Urothelium cell line (cell line): Measurements from ENCODE around the gene PANK2.
A peak's percentile ranks its signal among the peaks of the same experiment; 100 is the strongest.
"Not testable (repeated sequence)": the region's sequence is repeated elsewhere in the genome, so short reads cannot be mapped to it uniquely, and the experiment has no call there.

Source experiments
- DNase-seq: peaks from one replicate; pipeline ENCODE4 v3.0.0; 2011; ENCODE audit warnings: low spot score, mixed read lengths
- FAIRE-seq: peaks from 2 replicates; lab custom pipeline; 2011; peaks lifted over from hg19 to GRCh38; lab: Jason Lieb, UNC

The PANK2 gene

GRCh38 chr20:3888622-3889488 is at the start of gene PANK2:
Gene PANK2 (plus strand): TSS chr20:3889387.
- FAIRE-seq (peak; percentile 87), DNase-seq (peak; percentile 98)

DNA sequence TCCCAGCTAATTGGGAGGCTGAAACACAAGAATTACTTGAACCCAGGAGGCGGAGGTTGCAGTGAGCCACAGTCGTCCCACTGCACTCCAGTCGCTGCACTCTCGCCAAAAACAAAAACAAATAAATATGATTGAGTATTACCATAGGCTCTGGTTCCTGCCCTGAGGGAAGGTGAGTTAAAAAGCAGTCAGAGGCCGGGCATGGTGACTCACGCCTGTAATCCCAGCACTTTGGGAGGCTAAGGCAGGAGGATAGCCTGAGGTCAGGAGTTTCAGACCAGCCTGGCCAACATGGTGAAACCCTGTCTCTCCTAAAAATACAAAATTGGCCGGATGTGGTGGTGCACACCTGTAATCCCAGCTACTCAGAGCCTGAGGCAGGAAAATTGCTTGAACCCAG is 49.0 kb upstream of the PANK2 start:
- not testable (repeated sequence) for FAIRE-seq, DNase-seq

DNA sequence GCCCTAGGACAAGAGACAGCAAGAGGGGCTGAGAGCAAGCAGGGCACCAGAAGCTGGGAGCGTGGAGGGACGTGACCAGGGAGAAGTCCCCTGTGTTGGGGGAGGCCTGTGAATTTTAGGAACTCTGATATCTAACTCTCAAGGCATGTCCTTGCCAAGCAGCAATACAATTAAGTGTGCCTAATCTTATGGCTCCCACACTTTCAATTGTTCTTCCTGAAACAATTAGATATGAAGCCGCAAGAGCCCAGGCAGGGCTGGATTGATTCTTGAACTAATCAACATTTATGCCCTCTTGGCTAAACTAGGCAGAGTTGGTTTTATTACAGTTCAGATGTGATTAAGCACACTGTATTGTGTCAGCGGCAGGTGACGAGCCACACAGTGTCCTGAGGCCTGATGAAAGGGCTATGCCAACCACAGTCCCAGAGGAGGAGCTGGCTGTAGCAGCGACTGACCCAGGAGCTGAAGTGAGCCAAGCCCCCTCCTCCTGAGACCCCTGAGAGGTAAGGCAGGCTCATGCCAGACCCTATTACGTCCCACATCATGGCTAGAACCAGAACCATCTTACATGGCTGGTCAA is 46.7 kb upstream of the PANK2 start:
- no peak for DNase-seq
- no peak for FAIRE-seq

- FAIRE-seq (no peak), DNase-seq (peak; percentile 49)
Observed at GRCh38 chr20:3843490-3843889, 45.7 kb upstream of the PANK2 start.

DNA sequence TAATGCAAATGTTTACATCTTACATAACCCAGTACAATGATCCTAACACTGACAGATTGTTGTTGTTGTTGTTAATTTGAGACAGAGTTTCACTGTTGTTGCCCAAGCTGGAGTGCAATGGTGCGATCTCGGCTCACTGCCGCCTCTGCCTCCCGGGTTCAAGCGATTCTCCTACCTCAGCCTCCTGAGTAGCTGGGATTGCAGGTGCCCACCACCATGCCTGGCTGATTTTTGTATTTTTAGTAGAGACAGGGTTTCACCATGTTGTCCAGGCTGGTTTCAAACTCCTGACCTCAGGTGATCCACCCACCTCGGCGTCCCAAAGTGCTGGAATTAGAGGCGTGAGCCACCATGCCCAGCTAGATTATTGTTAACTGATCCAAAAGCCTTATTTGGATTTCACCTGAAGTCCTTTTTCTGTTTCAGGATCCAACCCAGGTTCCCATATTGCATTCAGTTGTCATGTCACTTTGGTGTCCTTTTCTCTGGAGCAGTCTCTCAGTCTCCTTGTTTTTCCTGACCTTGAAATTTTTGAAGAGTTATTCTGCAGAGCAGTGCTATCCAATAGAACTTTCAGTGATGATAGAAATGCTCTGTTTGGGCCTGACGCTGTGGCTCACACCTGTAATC is 45.1 kb upstream of the PANK2 start:
- FAIRE-seq, DNase-seq: not testable (repeated sequence)

- FAIRE-seq (no peak), DNase-seq (no peak)
Observed at GRCh38 chr20:3846378-3846739, 42.8 kb upstream of the PANK2 start.

DNA sequence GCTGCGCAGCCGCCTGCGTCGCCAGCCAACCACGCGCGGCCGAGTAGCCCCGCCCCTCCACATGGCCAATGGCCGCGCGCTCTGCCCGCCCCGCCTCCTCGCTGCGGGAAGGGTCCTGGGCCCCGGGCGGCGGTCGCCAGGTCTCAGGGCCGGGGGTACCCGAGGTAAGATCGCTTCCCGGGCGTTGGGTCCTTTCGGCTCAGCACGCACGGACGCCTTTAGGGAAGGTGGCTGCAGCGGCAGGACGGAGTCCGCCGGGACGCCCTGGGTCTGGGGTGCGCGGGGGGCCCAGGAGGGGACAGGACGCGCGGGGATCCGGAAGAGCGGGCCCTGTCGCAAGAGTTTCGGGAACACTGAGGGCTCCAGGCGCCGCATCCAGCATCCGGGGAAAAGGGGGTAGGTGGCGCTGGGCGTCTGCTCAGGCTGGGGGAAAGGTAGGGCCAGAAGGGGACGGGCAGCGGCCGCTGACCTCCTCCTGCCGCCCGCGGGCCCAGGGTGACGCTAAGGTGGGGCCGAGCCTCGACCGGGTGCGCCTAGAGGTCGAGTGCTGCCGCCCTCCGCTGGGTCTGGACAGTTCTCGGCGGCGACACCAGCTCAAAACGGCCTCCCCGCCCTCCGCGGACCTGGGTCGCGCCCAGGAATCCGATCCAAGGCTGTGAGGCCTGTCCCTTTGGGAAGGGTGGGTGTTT is 42.3 kb upstream of the PANK2 start, which contains the start of gene MAVS:
Gene MAVS, plus strand, starts transcription at position 95 of the 689 bp plus-strand sequence. CDS start 7,791 bp downstream, outside the sequence.
- FAIRE-seq (no peak), DNase-seq (peak; percentile 92)

GRCh38 chr20:3847429-3847940 is 41.7 kb upstream of the PANK2 start:
- DNase-seq (no peak), FAIRE-seq (no peak)

GRCh38 chr20:3848565-3848964 is 40.6 kb upstream of the PANK2 start:
- DNase-seq (no peak), FAIRE-seq (no peak)

DNA sequence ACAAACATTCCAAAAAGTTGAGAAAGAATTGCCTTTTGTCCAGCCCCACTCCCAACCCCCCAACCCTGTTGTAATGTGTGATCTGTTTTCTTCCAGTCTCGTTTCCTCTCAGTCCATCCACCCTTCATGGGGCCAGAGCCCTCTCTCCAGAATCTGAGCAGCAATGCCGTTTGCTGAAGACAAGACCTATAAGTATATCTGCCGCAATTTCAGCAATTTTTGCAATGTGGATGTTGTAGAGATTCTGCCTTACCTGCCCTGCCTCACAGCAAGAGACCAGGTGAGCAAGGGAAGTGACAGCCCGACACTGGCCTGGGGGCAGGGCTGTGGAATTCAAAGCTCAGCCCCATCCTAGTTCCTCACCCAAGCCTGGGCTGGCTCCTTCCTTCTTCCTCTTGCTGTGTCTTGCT is 34.7 kb upstream of the PANK2 start:
- no peak for DNase-seq
- FAIRE-seq = no peak

DNA sequence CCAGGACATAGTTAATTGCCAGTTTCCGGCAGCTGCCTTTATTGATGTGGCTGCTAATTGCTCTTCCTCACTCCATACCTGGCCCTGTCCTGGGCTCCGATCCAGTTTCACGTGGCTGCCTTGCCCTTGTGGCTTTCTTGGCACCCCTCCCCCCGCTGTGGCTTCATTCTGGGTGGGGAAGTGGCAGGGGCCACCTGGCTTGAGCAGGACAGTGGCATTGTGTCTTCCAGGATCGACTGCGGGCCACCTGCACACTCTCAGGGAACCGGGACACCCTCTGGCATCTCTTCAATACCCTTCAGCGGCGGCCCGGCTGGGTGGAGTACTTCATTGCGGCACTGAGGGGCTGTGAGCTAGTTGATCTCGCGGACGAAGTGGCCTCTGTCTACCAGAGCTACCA is 31.8 kb upstream of the PANK2 start:
- FAIRE-seq = no peak
- no peak for DNase-seq

GRCh38 chr20:3858689-3859088 is 30.5 kb upstream of the PANK2 start:
- DNase-seq (no peak), FAIRE-seq (no peak)

DNA sequence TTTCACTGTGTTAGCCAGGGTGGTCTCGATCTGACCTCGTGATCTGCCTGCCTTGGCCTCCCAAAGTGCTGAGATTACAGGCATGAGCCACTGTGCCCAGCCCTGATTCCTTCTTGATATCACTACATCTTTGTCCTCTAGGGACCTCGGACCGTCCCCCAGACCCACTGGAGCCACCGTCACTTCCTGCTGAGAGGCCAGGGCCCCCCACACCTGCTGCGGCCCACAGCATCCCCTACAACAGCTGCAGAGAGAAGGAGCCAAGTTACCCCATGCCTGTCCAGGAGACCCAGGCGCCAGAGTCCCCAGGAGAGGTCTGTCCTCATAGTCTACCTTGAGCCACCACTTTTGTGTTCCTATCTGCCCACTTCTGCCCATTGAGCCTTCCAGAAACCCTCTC is 28.0 kb upstream of the PANK2 start:
- no peak for DNase-seq
- FAIRE-seq = no peak

GRCh38 chr20:3862333-3862732 is 26.9 kb upstream of the PANK2 start:
- DNase-seq (no peak), FAIRE-seq (no peak)

DNA sequence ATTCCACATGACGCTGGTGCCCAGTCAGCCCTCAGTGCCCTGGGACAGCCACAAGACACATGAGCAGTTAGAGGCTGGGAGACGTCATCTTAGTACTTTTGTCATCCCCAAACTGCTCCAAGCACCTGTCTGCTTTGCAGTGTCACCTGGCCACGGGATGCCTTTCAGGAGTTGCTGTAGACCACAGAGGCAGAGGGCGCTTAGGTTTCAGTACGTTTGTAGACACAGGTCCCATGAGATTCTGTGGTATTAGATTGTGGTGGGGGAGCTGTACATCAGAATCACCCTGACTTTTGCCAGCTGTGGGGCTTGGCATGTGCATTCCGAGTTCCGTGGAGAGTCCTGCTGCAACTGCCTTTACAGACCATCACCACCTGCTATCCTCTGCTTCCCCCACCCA is 25.9 kb upstream of the PANK2 start:
- FAIRE-seq = no peak

DNA sequence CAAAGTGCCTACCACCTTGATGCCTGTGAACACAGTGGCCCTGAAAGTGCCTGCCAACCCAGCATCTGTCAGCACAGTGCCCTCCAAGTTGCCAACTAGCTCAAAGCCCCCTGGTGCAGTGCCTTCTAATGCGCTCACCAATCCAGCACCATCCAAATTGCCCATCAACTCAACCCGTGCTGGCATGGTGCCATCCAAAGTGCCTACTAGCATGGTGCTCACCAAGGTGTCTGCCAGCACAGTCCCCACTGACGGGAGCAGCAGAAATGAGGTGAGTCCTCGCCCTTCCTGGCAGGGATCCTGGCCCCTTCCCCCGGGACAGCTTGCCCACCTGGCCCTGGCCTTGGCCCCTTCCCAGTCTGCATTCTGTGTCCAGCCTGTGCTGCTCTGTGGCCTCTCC is 24.7 kb upstream of the PANK2 start:
- no peak for FAIRE-seq
- no peak for DNase-seq

More for the DNA sequence above, 25.9 kb upstream of the PANK2 start:
- DNase-seq = no peak

DNA sequence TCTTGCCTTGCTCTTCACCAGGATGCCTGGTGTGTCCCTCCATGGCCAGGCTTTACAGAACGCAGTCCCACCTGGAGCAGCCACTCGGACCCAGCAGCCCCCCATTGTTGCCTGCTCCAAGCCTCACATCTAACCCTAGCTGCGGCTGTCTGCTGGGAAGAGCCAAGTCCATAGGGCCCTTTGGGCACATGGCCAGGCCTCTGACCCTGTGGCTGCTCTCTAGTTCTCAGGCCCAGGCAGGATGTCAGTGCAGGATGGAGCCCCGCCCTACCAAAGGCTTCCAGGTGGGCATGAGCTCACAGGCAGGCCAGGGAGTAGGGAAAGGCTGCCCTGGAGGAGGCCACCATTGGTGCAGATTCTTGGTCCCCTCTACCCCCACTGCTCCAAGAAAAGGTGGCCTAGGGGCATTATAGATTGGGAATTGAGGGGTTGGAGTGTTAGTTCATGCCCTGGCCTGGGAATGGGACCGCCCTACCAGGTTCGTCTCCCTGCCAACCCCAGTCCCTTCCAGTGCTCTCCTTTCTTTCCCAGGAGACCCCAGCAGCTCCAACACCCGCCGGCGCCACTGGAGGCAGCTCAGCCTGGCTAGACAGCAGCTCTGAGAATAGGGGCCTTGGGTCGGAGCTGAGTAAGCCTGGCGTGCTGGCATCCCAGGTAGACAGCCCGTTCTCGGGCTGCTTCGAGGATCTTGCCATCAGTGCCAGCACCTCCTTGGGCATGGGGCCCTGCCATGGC is 23.9 kb upstream of the PANK2 start:
- no peak for DNase-seq
- FAIRE-seq = no peak

DNA sequence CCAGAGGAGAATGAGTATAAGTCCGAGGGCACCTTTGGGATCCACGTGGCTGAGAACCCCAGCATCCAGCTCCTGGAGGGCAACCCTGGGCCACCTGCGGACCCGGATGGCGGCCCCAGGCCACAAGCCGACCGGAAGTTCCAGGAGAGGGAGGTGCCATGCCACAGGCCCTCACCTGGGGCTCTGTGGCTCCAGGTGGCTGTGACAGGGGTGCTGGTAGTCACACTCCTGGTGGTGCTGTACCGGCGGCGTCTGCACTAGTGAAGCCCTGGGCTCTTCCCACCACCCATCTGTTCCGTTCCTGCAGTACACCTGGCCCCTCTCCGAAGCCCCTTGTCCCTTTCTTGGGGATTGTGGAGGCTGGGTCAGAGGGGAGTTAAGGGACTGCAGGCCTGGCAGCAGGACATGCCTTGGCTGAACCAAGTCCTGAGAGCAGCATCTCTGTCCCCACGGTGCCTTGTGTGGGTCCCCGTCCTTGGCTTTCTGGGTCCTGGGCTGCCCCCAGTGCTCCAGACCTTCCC is 23.2 kb upstream of the PANK2 start:
- FAIRE-seq = no peak
- no peak for DNase-seq

DNA sequence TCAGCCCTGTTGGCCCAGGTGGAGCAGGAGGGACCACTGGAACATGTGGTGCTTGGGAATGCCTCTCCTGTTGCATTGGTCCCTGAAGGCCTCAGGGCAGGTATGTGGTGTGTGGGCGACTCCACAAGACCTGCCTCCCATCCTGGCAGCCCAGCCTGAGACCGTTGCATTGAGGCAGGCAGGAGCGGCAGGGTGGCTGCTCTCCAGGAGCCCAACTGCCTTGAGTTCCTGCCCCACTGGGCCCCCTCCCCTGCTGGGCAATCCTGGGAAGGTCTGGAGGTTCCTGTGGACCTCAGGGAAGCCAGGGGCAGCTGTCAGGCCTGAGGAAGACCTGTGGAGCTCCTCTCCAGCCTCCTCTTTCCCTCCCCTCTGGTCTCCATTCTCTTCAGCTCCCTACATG is 22.7 kb upstream of the PANK2 start:
- no peak for DNase-seq
- no peak for FAIRE-seq

DNA sequence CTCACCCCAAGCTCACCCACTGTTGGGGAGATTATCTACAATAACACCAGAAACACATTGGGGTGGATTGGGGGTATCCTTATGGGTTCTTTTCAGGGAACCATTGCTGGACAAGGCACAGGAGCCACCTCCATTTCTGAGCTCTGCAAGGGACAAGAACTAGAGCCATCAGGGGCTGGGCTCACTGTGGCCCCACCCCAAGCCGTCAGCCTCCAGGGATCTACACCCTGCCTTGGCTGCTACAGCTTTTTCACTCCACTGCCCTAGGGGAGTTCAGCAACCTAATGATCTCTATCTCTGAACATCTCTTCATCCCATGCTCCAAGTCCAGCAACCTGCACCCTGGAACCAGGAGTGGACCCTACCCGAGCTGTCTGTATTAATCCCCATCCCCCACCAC is 21.4 kb upstream of the PANK2 start:
- FAIRE-seq = no peak

More for the DNA sequence above, 21.4 kb upstream of the PANK2 start:
- DNase-seq = no peak
